Prostate gland (tissue), 1 donor: ENCODE measurements around the gene SLAMF7.

Experiments used
- POLR2A ChIP-seq: fragments of 450-650 bp; IDR thresholded peaks from one replicate; pipeline ENCODE4 v1.6.1; 2016; ENCODE audit warnings: antibody characterized with exemption, mild to moderate bottlenecking
- POLR2AphosphoS5 ChIP-seq: sonication (generic); formaldehyde crosslinking; IDR thresholded peaks from one replicate; pipeline ENCODE4 v1.6.1; 2017; ENCODE audit warnings: antibody characterized with exemption

- no peak for TF ChIP-seq POLR2AphosphoS5
- TF ChIP-seq POLR2A: no peak
These were observed 16.4 kb downstream of the SLAMF7 start for GRCh38 chr1:160755461-160755860.
